Liver (tissue), 9 donors: Measurements from ENCODE around the gene EMD. TPM values are rescaled to one million over a fixed set of nuclear protein-coding genes. Genes with fewer than 3 reads are reported as not detected.

Source experiments
- DNase-seq: peaks from one replicate; pipeline ENCODE4 v3.0.0-alpha.2; 2017; ENCODE audit warnings: low spot score
- H3K27ac ChIP-seq, 2 donors: one replicate each; pipeline ENCODE4 v1.7.0; 2013; ENCODE audit warnings: inconsistent platforms in 2 of 2, low read length in 2 of 2, control low read depth in 1 of 2, low read depth in 1 of 2, mild to moderate bottlenecking in 1 of 2
- H3K27me3 ChIP-seq, 4 donors: one replicate each; pipeline versions ENCODE4 v1.6.1 to v1.7.0; 2013; ENCODE audit warnings: low read length in 3 of 4, inconsistent platforms in 1 of 4, mild to moderate bottlenecking in 1 of 4, moderate library complexity in 1 of 4; ENCODE audit not compliant: control insufficient read depth in 4 of 4, insufficient read depth in 4 of 4
- H3K36me3 ChIP-seq, 4 donors: one replicate each; pipeline versions ENCODE4 v1.6.1 to v1.7.0; 2013; ENCODE audit warnings: low read length in 3 of 4, mild to moderate bottlenecking in 3 of 4, low read depth in 1 of 4, moderate library complexity in 1 of 4; ENCODE audit not compliant: control insufficient read depth in 4 of 4, insufficient read depth in 3 of 4
- H3K4me1 ChIP-seq, 4 donors: one replicate each; pipeline versions ENCODE4 v1.6.1 to v1.7.0; 2013; ENCODE audit warnings: low read length in 3 of 4, mild to moderate bottlenecking in 3 of 4, moderate library complexity in 1 of 4; ENCODE audit not compliant: control insufficient read depth in 4 of 4, insufficient read depth in 4 of 4
- H3K4me3 ChIP-seq, 3 donors: one replicate each; pipeline versions ENCODE4 v1.6.1 to v1.7.0; 2013; ENCODE audit warnings: low read length in 3 of 3, control low read depth in 1 of 3, low read depth in 1 of 3, mild to moderate bottlenecking in 1 of 3
- H3K9ac ChIP-seq, 2 donors: one replicate each; pipeline ENCODE4 v1.7.0; 2013; ENCODE audit warnings: low read length in 2 of 2, mild to moderate bottlenecking in 2 of 2, moderate library complexity in 2 of 2, control low read depth in 1 of 2, low read depth in 1 of 2
- H3K9me3 ChIP-seq, 4 donors: one replicate each; pipeline versions ENCODE4 v1.6.1 to v1.7.0; 2013; ENCODE audit warnings: low read length in 3 of 4; ENCODE audit not compliant: control insufficient read depth in 4 of 4
- ATF3 ChIP-seq: IDR thresholded peaks from 2 replicates; pipeline ENCODE4 v1.6.1; 2016; ENCODE audit warnings: antibody characterized with exemption
- EGR1 ChIP-seq, 2 donors: IDR thresholded peaks; 2 replicates each; pipeline ENCODE4 v1.6.1; 2016 to 2018; ENCODE audit warnings: antibody characterized with exemption in 2 of 2, low read depth in 2 of 2
- FOXA1 ChIP-seq: IDR thresholded peaks from 2 replicates; pipeline ENCODE4 v1.6.1; 2016; ENCODE audit warnings: antibody characterized with exemption
- FOXA2 ChIP-seq: IDR thresholded peaks from 2 replicates; pipeline ENCODE4 v1.6.1; 2016; ENCODE audit warnings: antibody characterized with exemption
- GABPA ChIP-seq, 2 donors: IDR thresholded peaks in 1 of 2; conservative IDR thresholded peaks in 1 of 2; 2 replicates each; pipeline ENCODE4 v1.6.1; 2016; ENCODE audit warnings: antibody characterized with exemption in 2 of 2, mild to moderate bottlenecking in 1 of 2, moderate library complexity in 1 of 2
- HNF4A ChIP-seq, 2 donors: conservative IDR thresholded peaks; 2 replicates each; pipeline ENCODE4 v1.6.1; 2016; ENCODE audit warnings: antibody characterized with exemption in 2 of 2, mild to moderate bottlenecking in 2 of 2
- HNF4G ChIP-seq: IDR thresholded peaks from 2 replicates; pipeline ENCODE4 v1.6.1; 2016; ENCODE audit warnings: antibody characterized with exemption
- JUND ChIP-seq, 2 donors: IDR thresholded peaks; 2 replicates each; pipeline ENCODE4 v1.6.1; 2016; ENCODE audit warnings: antibody characterized with exemption in 2 of 2
- NR2F2 ChIP-seq: IDR thresholded peaks from 2 replicates; pipeline ENCODE4 v1.6.1; 2016; ENCODE audit warnings: antibody characterized with exemption
- RAD21 ChIP-seq, 2 donors: IDR thresholded peaks; 2 replicates each; pipeline ENCODE4 v1.6.1; 2016; ENCODE audit warnings: antibody characterized with exemption in 2 of 2, mild to moderate bottlenecking in 2 of 2
- REST ChIP-seq: IDR thresholded peaks from 2 replicates; pipeline ENCODE4 v1.6.1; 2016; ENCODE audit warnings: antibody characterized with exemption, mild to moderate bottlenecking
- RXRA ChIP-seq, 2 donors: IDR thresholded peaks; 2 replicates each; pipeline ENCODE4 v1.6.1; 2017 to 2018; ENCODE audit warnings: antibody characterized with exemption in 2 of 2, mild to moderate bottlenecking in 1 of 2
- SP1 ChIP-seq: IDR thresholded peaks from 2 replicates; pipeline ENCODE4 v1.6.1; 2018; ENCODE audit warnings: antibody characterized with exemption, mild to moderate bottlenecking
- TAF1 ChIP-seq: conservative IDR thresholded peaks from 2 replicates; pipeline ENCODE4 v1.6.1; 2016; ENCODE audit warnings: antibody characterized with exemption, mild to moderate bottlenecking
- YY1 ChIP-seq: IDR thresholded peaks from 2 replicates; pipeline ENCODE4 v1.6.1; 2016; ENCODE audit warnings: antibody characterized with exemption, mild to moderate bottlenecking
- ZBTB33 ChIP-seq: IDR thresholded peaks from 2 replicates; pipeline ENCODE4 v1.6.1; 2016; ENCODE audit warnings: antibody characterized with exemption
- WGBS: extraction: QIAGEN DNeasy Blood & Tissue Kit; methylation state at CpG from one replicate; pipeline ENCODE4 v1.1.7; 2013; 5-methylcytosine and 5-hydroxymethylcytosine counted together
- polyA plus RNA-seq, 2 donors: library from polyadenylated mRNA; stranded (reverse) in 1 of 2; unstranded in 1 of 2; fragments of 200-250 nt in 1 of 2; fragments of >200 nt in 1 of 2; fragmentation: Nextera tagmentation in 1 of 2; extraction: Ambion mirVana in 1 of 2; gene quantifications; one replicate each; pipeline versions ENCODE4 v1.2.1 to v1.2.3, GENCODE V29; 2013 to 2015
- total RNA-seq, 2 donors: library from RNA; depleted of rRNA; stranded (reverse); fragments of >200 nt; gene quantifications; one replicate each; pipeline ENCODE4 v1.2.3, GENCODE V29; 2014
- TF ChIP-seq, protein P1 (sequence below): fragments of 150-350 bp; IDR thresholded peaks from 2 replicates; pipeline ENCODE4 v1.5.1; 2017; ENCODE audit warnings: improper control_type of control experiment, low read depth, low read length; ENCODE audit not compliant: missing input control
- TF ChIP-seq, protein P2 (sequence below): IDR thresholded peaks from 2 replicates; pipeline ENCODE4 v1.6.1; 2016; ENCODE audit warnings: antibody characterized with exemption
- donor health status: healthy.
- donor health status: healthy.
- donor health status: healthy.
- donor health status: healthy.
- donor health status: healthy.

The EMD gene
- total and polyA plus RNA-seq, 4 donors: 11.6 to 38.0 (median 17.0) TPM

- H3K4me1 ChIP-seq: peaks cover 6 to 11% (median 7%) of the 10 kb centered on the region in 4 donors
- H3K27me3 ChIP-seq: no peaks in the 10 kb centered on the region
- H3K9ac ChIP-seq: peak overlapping the region; percentile 87 to 91
- H3K36me3 ChIP-seq: no peaks in the 10 kb centered on the region
- under 1% methylated on average over 38 of the region's 38 CpGs for WGBS
- H3K9me3 ChIP-seq: no peaks in the 10 kb centered on the region
- no peak for TF ChIP-seq ZBTB33
- TF ChIP-seq FOXA2: no peak
- TF ChIP-seq, protein P1, sequence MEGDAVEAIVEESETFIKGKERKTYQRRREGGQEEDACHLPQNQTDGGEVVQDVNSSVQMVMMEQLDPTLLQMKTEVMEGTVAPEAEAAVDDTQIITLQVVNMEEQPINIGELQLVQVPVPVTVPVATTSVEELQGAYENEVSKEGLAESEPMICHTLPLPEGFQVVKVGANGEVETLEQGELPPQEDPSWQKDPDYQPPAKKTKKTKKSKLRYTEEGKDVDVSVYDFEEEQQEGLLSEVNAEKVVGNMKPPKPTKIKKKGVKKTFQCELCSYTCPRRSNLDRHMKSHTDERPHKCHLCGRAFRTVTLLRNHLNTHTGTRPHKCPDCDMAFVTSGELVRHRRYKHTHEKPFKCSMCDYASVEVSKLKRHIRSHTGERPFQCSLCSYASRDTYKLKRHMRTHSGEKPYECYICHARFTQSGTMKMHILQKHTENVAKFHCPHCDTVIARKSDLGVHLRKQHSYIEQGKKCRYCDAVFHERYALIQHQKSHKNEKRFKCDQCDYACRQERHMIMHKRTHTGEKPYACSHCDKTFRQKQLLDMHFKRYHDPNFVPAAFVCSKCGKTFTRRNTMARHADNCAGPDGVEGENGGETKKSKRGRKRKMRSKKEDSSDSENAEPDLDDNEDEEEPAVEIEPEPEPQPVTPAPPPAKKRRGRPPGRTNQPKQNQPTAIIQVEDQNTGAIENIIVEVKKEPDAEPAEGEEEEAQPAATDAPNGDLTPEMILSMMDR: no peak
- TF ChIP-seq ATF3: no peak
- TF ChIP-seq HNF4A (conservative IDR thresholded peaks at IDR 0.05): no peak
- no peak for TF ChIP-seq RXRA (IDR thresholded peaks at IDR 0.05)
- no peak for TF ChIP-seq NR2F2
- TF ChIP-seq HNF4G: no peak
- TF ChIP-seq, protein P2, sequence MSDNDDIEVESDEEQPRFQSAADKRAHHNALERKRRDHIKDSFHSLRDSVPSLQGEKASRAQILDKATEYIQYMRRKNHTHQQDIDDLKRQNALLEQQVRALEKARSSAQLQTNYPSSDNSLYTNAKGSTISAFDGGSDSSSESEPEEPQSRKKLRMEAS: no peak
- no peak for TF ChIP-seq REST
- no peak for TF ChIP-seq SP1
- TF ChIP-seq JUND (IDR thresholded peaks at IDR 0.05): no peak
- no peak for TF ChIP-seq FOXA1
- no peak for TF ChIP-seq GABPA (IDR thresholded peaks at IDR 0.05 in 1 of 2, conservative IDR thresholded peaks at IDR 0.05 in 1 of 2)
- TF ChIP-seq EGR1 (IDR thresholded peaks at IDR 0.05; ENCODE audit: low read depth in 2 of 2): no peak
- no peak for TF ChIP-seq RAD21 (IDR thresholded peaks at IDR 0.05)
- no peak for TF ChIP-seq YY1
- no peak for TF ChIP-seq TAF1
- no peak for DNase-seq
- peak overlapping the region; percentile 96 to 98 for H3K27ac ChIP-seq
- H3K4me3 ChIP-seq: peak overlapping the region; percentile 69 to 78 (median 72)
Observed at GRCh38 chrX:154379569-154379951, 465 bp downstream of the EMD start.
